ENCODE data around the gene DOK3.
"Not testable (repeated sequence)": the region's sequence is repeated elsewhere in the genome, so short reads cannot be mapped to it uniquely, and the experiment has no call there.

DOK3 gene

DNA sequence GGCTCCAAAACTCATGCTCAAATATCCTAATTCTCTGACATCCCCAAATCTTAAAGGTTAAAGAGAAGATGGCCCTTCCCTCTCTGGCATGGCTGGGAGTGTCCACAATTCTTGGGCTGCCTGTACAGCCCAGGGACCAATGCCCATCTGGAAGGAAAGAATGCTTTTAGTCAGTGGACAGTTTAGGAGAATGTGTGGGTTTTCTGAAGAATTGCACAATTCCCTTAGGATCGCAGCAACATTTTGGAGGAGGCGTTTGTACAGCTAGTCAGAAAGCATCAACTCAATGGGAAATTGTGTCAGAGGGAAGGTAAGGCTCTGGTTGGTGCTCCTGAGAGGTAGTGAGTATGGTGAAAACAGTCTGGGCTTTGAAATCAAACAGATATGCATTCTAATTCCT is 29.8 kb upstream of the DOK3 start:
- TF ChIP-seq, protein P1, sequence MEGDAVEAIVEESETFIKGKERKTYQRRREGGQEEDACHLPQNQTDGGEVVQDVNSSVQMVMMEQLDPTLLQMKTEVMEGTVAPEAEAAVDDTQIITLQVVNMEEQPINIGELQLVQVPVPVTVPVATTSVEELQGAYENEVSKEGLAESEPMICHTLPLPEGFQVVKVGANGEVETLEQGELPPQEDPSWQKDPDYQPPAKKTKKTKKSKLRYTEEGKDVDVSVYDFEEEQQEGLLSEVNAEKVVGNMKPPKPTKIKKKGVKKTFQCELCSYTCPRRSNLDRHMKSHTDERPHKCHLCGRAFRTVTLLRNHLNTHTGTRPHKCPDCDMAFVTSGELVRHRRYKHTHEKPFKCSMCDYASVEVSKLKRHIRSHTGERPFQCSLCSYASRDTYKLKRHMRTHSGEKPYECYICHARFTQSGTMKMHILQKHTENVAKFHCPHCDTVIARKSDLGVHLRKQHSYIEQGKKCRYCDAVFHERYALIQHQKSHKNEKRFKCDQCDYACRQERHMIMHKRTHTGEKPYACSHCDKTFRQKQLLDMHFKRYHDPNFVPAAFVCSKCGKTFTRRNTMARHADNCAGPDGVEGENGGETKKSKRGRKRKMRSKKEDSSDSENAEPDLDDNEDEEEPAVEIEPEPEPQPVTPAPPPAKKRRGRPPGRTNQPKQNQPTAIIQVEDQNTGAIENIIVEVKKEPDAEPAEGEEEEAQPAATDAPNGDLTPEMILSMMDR (IDR thresholded peaks at IDR 0.05; ENCODE audit: insufficient read depth, low read length, missing control alignments), result no peak
- H3K4me3 ChIP-seq (ENCODE audit: low read depth, low read length), result no peak overlapping the region
- peak; percentile 73 for DNase-seq (ENCODE audit: low read depth, low spot score)
- ChIA-PET POLR2A (no interaction called here), CTCF (interaction anchor here (0.6 to 1.0 kb wide), 2 partner anchors 9 to 33 kb away, joined by 3 read pairs; no protein-coding TSS in a partner anchor)

- TF ChIP-seq, protein P1 (IDR thresholded peaks at IDR 0.05; ENCODE audit: insufficient read depth, low read length, missing control alignments), result no peak
- ChIA-PET POLR2A (interaction anchor here (2.2 kb wide), 1 partner anchor 7 kb away, joined by 29 read pairs; no protein-coding TSS in a partner anchor), CTCF (interaction anchor here (0.6 to 2.3 kb wide), 7 partner anchors 8 to 69 kb away, joined by 3 to 8 read pairs (median 6); no protein-coding TSS in a partner anchor)
- no peak for DNase-seq (ENCODE audit: low read depth, low spot score)
- no peak overlapping the region for H3K4me3 ChIP-seq (ENCODE audit: low read depth, low read length)
Measured at GRCh38 chr5:177538876-177539275, 29.2 kb upstream of the DOK3 start.

DNA sequence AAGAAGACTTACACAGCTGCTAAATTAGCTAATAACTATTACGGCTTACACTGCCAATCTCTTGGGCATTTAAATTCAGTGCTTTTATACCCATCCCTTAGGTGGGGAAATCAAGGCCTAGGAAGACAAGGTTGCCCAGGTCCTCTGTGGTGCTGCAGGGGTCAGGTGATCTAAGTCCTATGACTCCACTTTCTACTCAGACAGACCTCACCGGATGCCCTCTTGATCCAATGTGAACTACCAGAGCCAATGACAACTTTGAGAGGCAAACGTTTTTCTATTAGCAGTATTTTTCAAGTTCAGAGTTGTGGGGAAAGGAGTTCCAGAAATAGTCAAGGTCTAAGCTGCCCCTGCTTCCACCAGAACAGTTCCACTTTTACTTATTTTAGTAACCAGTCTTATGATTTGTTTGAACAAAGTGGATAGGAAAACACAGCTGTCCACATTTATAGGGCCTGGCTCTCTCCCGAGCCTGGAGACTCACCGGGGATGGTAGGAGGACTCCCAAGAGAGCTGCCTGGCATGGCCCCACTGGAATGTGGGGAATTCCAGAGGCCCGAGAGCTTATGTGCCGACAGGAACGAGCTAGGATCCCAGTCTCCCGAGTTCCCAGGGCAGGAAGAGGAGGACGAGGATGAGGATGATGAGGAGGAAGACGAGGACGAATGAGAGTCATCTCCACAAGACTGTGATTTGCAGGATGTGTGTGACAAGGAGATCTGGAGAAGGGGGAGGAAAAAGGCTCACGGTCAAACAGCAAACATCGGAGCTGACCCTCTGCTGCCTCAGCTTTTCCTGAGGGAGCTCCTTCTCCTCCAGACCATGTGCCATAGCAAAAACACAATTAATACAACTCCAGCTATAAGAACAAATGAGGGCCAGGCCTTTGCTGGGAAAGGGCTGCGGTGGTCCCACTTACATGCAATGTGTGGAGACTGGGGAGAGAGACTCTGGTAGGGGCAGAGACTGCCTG is 28.0 kb upstream of the DOK3 start:
- no peak overlapping the region for H3K4me3 ChIP-seq (ENCODE audit: low read depth, low read length)
- POLR2A ChIA-PET, result interaction anchor here (0.9 to 2.2 kb wide), 6 partner anchors 9 to 62 kb away, joined by 4 to 29 read pairs (median 6); partner anchors contain the start of genes B4GALT7, DDX41 and PDLIM7
- TF ChIP-seq, protein P1 (IDR thresholded peaks at IDR 0.05; ENCODE audit: insufficient read depth, low read length, missing control alignments), result no peak
- peak; percentile 89 for DNase-seq (ENCODE audit: low read depth, low spot score)
- CTCF ChIA-PET, result interaction anchor here (0.8 to 2.3 kb wide), 9 partner anchors 8 to 146 kb away, joined by 3 to 15 read pairs (median 6); no protein-coding TSS in a partner anchor

DNA sequence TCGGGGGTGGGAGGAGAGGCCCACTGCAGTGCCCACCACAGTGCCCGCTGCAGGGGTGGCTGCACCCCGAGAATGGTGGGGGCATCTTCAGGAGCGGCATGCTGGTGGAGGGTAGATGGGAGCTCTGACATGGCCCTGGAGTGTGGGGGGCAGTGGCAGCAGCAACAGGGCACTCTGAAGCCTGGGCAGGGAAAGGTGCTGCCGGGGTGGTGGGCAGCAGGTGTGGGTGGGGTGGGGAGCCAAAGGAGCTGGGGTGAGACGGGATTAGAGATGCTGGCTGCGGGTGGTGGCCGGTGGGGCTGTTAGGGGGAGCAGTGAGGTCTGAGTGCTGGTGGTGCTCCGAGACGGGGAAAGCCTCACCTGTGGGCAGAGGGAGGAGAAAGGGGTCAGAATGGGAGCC is 26.8 kb upstream of the DOK3 start:
- no peak for DNase-seq (ENCODE audit: low read depth, low spot score)
- ChIA-PET POLR2A (interaction anchor here (0.6 to 2.2 kb wide), 2 partner anchors 10 to 14 kb away, joined by 3 to 29 read pairs; no protein-coding TSS in a partner anchor), CTCF (interaction anchor here (0.8 to 1.9 kb wide), 5 partner anchors 8 to 146 kb away, joined by 3 to 15 read pairs (median 3); no protein-coding TSS in a partner anchor)
- no peak overlapping the region for H3K4me3 ChIP-seq (ENCODE audit: low read depth, low read length)
- TF ChIP-seq, protein P1 (IDR thresholded peaks at IDR 0.05; ENCODE audit: insufficient read depth, low read length, missing control alignments), result no peak

GRCh38 chr5:177535125-177535524 is 25.5 kb upstream of the DOK3 start:
- DNase-seq (ENCODE audit: low read depth, low spot score), result no peak
- ChIA-PET POLR2A (no interaction called here), CTCF (interaction anchor here (1.9 kb wide), 1 partner anchor 34 kb away, joined by 9 read pairs; no protein-coding TSS in a partner anchor)
- TF ChIP-seq, protein P1 (IDR thresholded peaks at IDR 0.05; ENCODE audit: insufficient read depth, low read length, missing control alignments), result no peak
- no peak overlapping the region for H3K4me3 ChIP-seq (ENCODE audit: low read depth, low read length)

DNA sequence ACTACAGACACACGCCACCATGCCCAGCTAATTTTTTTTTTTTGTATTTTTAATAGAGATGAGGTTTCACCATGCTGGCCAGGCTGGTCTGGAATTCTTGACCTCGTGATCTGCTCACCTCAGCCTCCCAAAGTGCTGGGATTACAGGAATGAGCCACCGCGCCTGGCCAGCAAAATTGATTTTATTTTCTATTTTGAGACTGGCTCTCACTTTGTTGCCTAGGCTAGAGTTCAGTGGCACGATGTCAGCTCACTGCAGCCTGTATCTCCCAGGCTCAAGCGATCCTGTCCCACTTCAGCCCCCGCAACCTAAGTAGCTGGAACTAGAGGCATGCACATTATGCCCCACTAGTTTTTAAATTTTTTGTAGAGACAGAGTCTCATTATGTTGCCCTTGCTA is 24.8 kb upstream of the DOK3 start:
- CTCF ChIA-PET, result interaction anchor here (1.8 to 1.9 kb wide), 2 partner anchors 10 to 33 kb away, joined by 5 to 9 read pairs; no protein-coding TSS in a partner anchor
- POLR2A ChIA-PET, result not testable (repeated sequence)

More for the DNA sequence above, 24.8 kb upstream of the DOK3 start:
- H3K4me3 ChIP-seq (ENCODE audit: low read depth, low read length); DNase-seq (ENCODE audit: low read depth, low spot score): not testable (repeated sequence)

All from AG04449 (cell line).